K562 (cell line): ENCODE results near the gene SPATA25. TPM values are rescaled to one million over a fixed set of nuclear protein-coding genes. Genes with fewer than 3 reads are reported as not detected.

Experiments
- ATAC-seq: fragments of 200-7000 bp; cut with Tn5 transposase; 3 replicates; pipeline ENCODE4 v1.9.1; 2020; ENCODE audit warnings: moderate library complexity
- BruUV-seq: library from RNA; stranded (reverse); fragments of 400-500 nt; replicated peaks from 2 replicates; lab custom pipeline; 2021; lab: Mats Ljungman, UMichigan
- CTCF ChIA-PET: fragments of 300-600 bp; formaldehyde crosslinking; extraction: SDS; loops from one replicate; lab custom pipeline; 2021; ENCODE audit warnings: low intra/inter-chr PET ratio; lab: Yijun Ruan, JAX
- POLR2A ChIA-PET: fragments of 300-600, 350-650 bp; sonication (Branson Sonifier 250); formaldehyde crosslinking; extraction: SDS; loops from one replicate; lab custom pipeline; 2021; ENCODE audit warnings: antibody characterized with exemption, inconsistent platforms; lab: Yijun Ruan, JAX
- DNase-seq, 4 experiments: peaks; one replicate each; pipeline versions ENCODE4 v3.0.0 to v3.0.0-alpha.2; 2011 to 2018; ENCODE audit warnings: low spot score in 3 of 4, mixed read lengths in 3 of 4; ENCODE audit errors: extremely low read depth in 1 of 4
- FAIRE-seq: peaks from 2 replicates; lab custom pipeline; 2011; peaks lifted over from hg19 to GRCh38; lab: Jason Lieb, UNC
- H2AFZ ChIP-seq: 2 replicates; pipeline ENCODE4 v1.6.0; 2011; ENCODE audit warnings: low read depth, low read length, control low read depth, inconsistent platforms
- H3K27ac ChIP-seq: fragments of 200-600 bp; 3 replicates; pipeline ENCODE4 v1.8.0; 2011; ENCODE audit warnings: low read depth, mild to moderate bottlenecking, control low read depth, inconsistent platforms, low read length, moderate library complexity, mixed read lengths; ENCODE audit errors: extremely low read depth
- H3K27me3 ChIP-seq, 2 experiments: fragments of 300-600 bp in 1 of 2; 2 replicates in 1 of 2; 3 replicates in 1 of 2; pipeline versions ENCODE4 v1.6.0 to v1.8.0; 2011; ENCODE audit warnings: inconsistent platforms in 2 of 2, low read length in 2 of 2, mild to moderate bottlenecking in 1 of 2, mixed read lengths in 1 of 2, moderate library complexity in 1 of 2; ENCODE audit not compliant: control insufficient read depth in 2 of 2, insufficient read depth in 2 of 2
- H3K36me3 ChIP-seq: fragments of 300-600 bp; 3 replicates; pipeline ENCODE4 v1.8.0; 2011; ENCODE audit warnings: mild to moderate bottlenecking, low read length, inconsistent platforms; ENCODE audit not compliant: control insufficient read depth, insufficient read depth
- H3K4me1 ChIP-seq, 2 experiments: fragments of 200-600 bp in 1 of 2; replicated peaks in 1 of 2; 2 replicates in 1 of 2; 3 replicates in 1 of 2; pipeline versions ENCODE4 v1.5.1 to v1.8.0; 2011; ENCODE audit warnings: inconsistent platforms in 2 of 2, low read length in 2 of 2, mild to moderate bottlenecking in 1 of 2, mixed read lengths in 1 of 2, moderate library complexity in 1 of 2; ENCODE audit not compliant: control insufficient read depth in 2 of 2, insufficient read depth in 2 of 2
- H3K4me2 ChIP-seq: 2 replicates; pipeline ENCODE4 v1.6.1; 2011; ENCODE audit warnings: low read length, control low read depth, inconsistent platforms, mixed read lengths; ENCODE audit not compliant: insufficient read depth
- H3K4me3 ChIP-seq: fragments of 200-600 bp; sonication (generic), shearing (Covaris generic); 2 replicates; pipeline ENCODE4 v1.5.1; 2016; ENCODE audit warnings: control low read depth, inconsistent platforms
- H3K79me2 ChIP-seq: fragments of 200-600 bp; 3 replicates; pipeline ENCODE4 v1.8.0; 2011; ENCODE audit warnings: low read length, inconsistent platforms; ENCODE audit not compliant: control insufficient read depth, insufficient read depth
- H3K9ac ChIP-seq, 2 experiments: 2 replicates each; pipeline versions ENCODE4 v1.6.0 to v1.6.1; 2011; ENCODE audit warnings: low read depth in 2 of 2, low read length in 2 of 2, control low read depth in 1 of 2, inconsistent platforms in 1 of 2, mild to moderate bottlenecking in 1 of 2, mixed read lengths in 1 of 2; ENCODE audit not compliant: insufficient read depth in 1 of 2
- H3K9me1 ChIP-seq: one replicate; pipeline ENCODE4 v1.6.0; 2011; ENCODE audit warnings: inconsistent platforms, mild to moderate bottlenecking, low read length, moderate library complexity; ENCODE audit not compliant: control insufficient read depth, insufficient read depth
- H3K9me3 ChIP-seq: replicated peaks from 2 replicates; pipeline ENCODE4 v1.5.1; 2011; ENCODE audit warnings: low read depth, low read length, inconsistent platforms; ENCODE audit not compliant: control insufficient read depth, insufficient read depth
- H4K20me1 ChIP-seq: replicated peaks from 2 replicates; pipeline ENCODE4 v1.6.1; 2011; ENCODE audit warnings: low read length, inconsistent platforms, mixed read lengths; ENCODE audit not compliant: control insufficient read depth, insufficient read depth
- CAMTA2 ChIP-seq: fragments of 250-450 bp; sonication (Bioruptor Pico); conservative IDR thresholded peaks from 2 replicates; pipeline ENCODE4 v1.5.1; 2022
- CBFA2T3 ChIP-seq: fragments of 450-650 bp; IDR thresholded peaks from 2 replicates; pipeline ENCODE4 v1.6.1; 2017
- CTBP1 ChIP-seq: fragments of 450-650 bp; IDR thresholded peaks from 2 replicates; pipeline ENCODE4 v1.6.1; 2016; ENCODE audit warnings: borderline replicate concordance
- ETV1 ChIP-seq: fragments of 450-650 bp; conservative IDR thresholded peaks from 2 replicates; pipeline ENCODE4 v1.6.1; 2016; ENCODE audit warnings: missing genetic modification characterization, control low read depth, low read depth, missing compliant biosample characterization
- GABPA ChIP-seq: fragments of 200-800 bp; sonication (Bioruptor generic); conservative IDR thresholded peaks from 2 replicates; pipeline ENCODE4 v1.6.1; 2016; ENCODE audit warnings: low read depth, missing genetic modification characterization, missing compliant biosample characterization
- HEY1 ChIP-seq: fragments of 250-450 bp; sonication (Bioruptor Pico); IDR thresholded peaks from 2 replicates; pipeline ENCODE4 v1.5.0; 2020; ENCODE audit warnings: mild to moderate bottlenecking, moderate library complexity, borderline replicate concordance
- HNRNPH1 ChIP-seq: fragments of 200-400 bp; formaldehyde crosslinking; optimal IDR thresholded peaks from 2 replicates; pipeline ENCODE3; 2017; ENCODE audit warnings: low read depth, mild to moderate bottlenecking, low read length, moderate library complexity
- HNRNPUL1 ChIP-seq: fragments of 200-400 bp; formaldehyde crosslinking; IDR thresholded peaks from 2 replicates; pipeline ENCODE4 v1.6.1; 2017; ENCODE audit warnings: low read length
- IRF1 ChIP-seq: sonication (generic); formaldehyde crosslinking; IDR thresholded peaks from 2 replicates; pipeline ENCODE4 v1.8.0; 2022; ENCODE audit warnings: missing genetic modification reagents, mild to moderate bottlenecking, borderline replicate concordance
- MAFG ChIP-seq: fragments of 450-650 bp; conservative IDR thresholded peaks from 2 replicates; pipeline ENCODE4 v1.6.1; 2016; ENCODE audit warnings: missing genetic modification characterization, missing compliant biosample characterization
- MAZ ChIP-seq, 2 experiments: fragments of 450-650 bp in 1 of 2; sonication (generic) in 1 of 2; formaldehyde crosslinking; IDR thresholded peaks in 1 of 2; conservative IDR thresholded peaks in 1 of 2; 2 replicates each; pipeline versions ENCODE4 v1.4.0 to v1.5.0; 2020; ENCODE audit warnings: mild to moderate bottlenecking in 1 of 2, missing genetic modification reagents in 1 of 2
- MCM3 ChIP-seq: fragments of 450-650 bp; IDR thresholded peaks from 2 replicates; pipeline ENCODE4 v1.6.1; 2016
- PHF8 ChIP-seq: fragments of 200-600 bp; sonication (generic); IDR thresholded peaks from 2 replicates; pipeline ENCODE4 v1.6.1; 2012; ENCODE audit warnings: mixed run types, mild to moderate bottlenecking, inconsistent platforms, low read length, moderate library complexity, borderline replicate concordance
- RAD21 ChIP-seq, 2 experiments: fragments of 250-450 bp in 1 of 2; fragments of 450-650 bp in 1 of 2; sonication (Bioruptor Pico) in 1 of 2; formaldehyde crosslinking in 1 of 2; IDR thresholded peaks in 1 of 2; conservative IDR thresholded peaks in 1 of 2; 2 replicates each; pipeline versions ENCODE4 v1.4.0 to v1.8.0; 2020 to 2022; ENCODE audit warnings: mild to moderate bottlenecking in 2 of 2, moderate library complexity in 1 of 2
- SIRT6 ChIP-seq: IDR thresholded peaks from one replicate; pipeline ENCODE4 v1.6.1; 2012; ENCODE audit warnings: low read depth, mild to moderate bottlenecking, control low read depth, inconsistent platforms, low read length, moderate library complexity
- ZNF239 ChIP-seq: fragments of 250-450 bp; sonication (Bioruptor Pico); IDR thresholded peaks from 2 replicates; pipeline ENCODE4 v1.4.0; 2020; ENCODE audit warnings: mild to moderate bottlenecking
- ZNF274 ChIP-seq: IDR thresholded peaks from 2 replicates; pipeline ENCODE4 v1.6.1; 2011; ENCODE audit warnings: low read depth, mild to moderate bottlenecking, low read length, moderate library complexity, borderline replicate concordance
- ZNF354B ChIP-seq: fragments of 250-450 bp; sonication (Bioruptor Pico); IDR thresholded peaks from 2 replicates; pipeline ENCODE4 v1.4.0; 2020
- ZNF436 ChIP-seq: fragments of 250-450, 450-650 bp; sonication (Bioruptor Pico); formaldehyde crosslinking; IDR thresholded peaks from 2 replicates; pipeline ENCODE4 v1.7.0; 2020; ENCODE audit warnings: mild to moderate bottlenecking
- ZNF77 ChIP-seq: fragments of 250-450 bp; sonication (Bioruptor Pico); IDR thresholded peaks from 2 replicates; pipeline ENCODE4 v1.5.0; 2020
- ZNF830 ChIP-seq: fragments of 250-450 bp; sonication (Bioruptor Pico); IDR thresholded peaks from 2 replicates; pipeline ENCODE4 v1.5.0; 2021; ENCODE audit warnings: mild to moderate bottlenecking
- WGBS: fragments of 100-300 bp; shearing (Covaris generic); methylation state at CpG from one replicate; pipeline ENCODE4 v1.1.6; 2016; ENCODE audit warnings: low coverage, mixed read lengths; ENCODE audit not compliant: insufficient coverage; ENCODE audit errors: missing lambda C conversion rate; 5-methylcytosine and 5-hydroxymethylcytosine counted together
- in situ Hi-C: fragments of 300-500 bp; cut with MboI; formaldehyde crosslinking; loops from 4 replicates; pipeline ENCODE4 v1.15.0; 2018; ENCODE audit warnings: inconsistent platforms, mixed read lengths
- intact Hi-C: fragments of 100-400 bp; cut with micrococcal nuclease; formaldehyde crosslinking; loops from 2 replicates; pipeline ENCODE4 v1.14.2; 2022
- polyA plus RNA-seq, 8 experiments: library from polyadenylated mRNA; depleted of rRNA in 4 of 8; stranded (reverse) in 5 of 8; unstranded in 3 of 8; fragments of >200 nt; fragmentation: Nextera tagmentation in 2 of 8; fragmentation: Illumina TruSeq in 1 of 8; extraction: Ambion mirVana in 2 of 8; extraction: Trizol in 1 of 8; gene quantifications; 2 replicates each; pipeline versions ENCODE4 v1.2.1 to v1.2.3, GENCODE V29; 2011 to 2014; ENCODE audit warnings: inconsistent platforms in 1 of 8, missing spikeins in 1 of 8
- total RNA-seq, 7 experiments: library from RNA; depleted of rRNA in 6 of 7; stranded (reverse); fragments of >200 nt in 6 of 7; fragmentation: Illumina TruSeq in 2 of 7; extraction: Trizol in 2 of 7; gene quantifications; 2 replicates each; pipeline versions ENCODE4 v1.2.1 to v1.2.3, GENCODE V29; 2011 to 2021; ENCODE audit warnings: low replicate concordance in 1 of 7
- TF ChIP-seq, protein P1 (sequence below): sonication (generic); formaldehyde crosslinking; IDR thresholded peaks from 2 replicates; pipeline ENCODE4 v1.4.0; 2020; ENCODE audit warnings: mild to moderate bottlenecking, missing genetic modification reagents

Gene SPATA25
- total and polyA plus RNA-seq, 9 of the 15 experiments (the other 6 are each of a cell fraction or from before 2014, with no cell fraction given), result 0.21 to 0.95 (median 0.53) TPM; not detected in 3

DNA sequence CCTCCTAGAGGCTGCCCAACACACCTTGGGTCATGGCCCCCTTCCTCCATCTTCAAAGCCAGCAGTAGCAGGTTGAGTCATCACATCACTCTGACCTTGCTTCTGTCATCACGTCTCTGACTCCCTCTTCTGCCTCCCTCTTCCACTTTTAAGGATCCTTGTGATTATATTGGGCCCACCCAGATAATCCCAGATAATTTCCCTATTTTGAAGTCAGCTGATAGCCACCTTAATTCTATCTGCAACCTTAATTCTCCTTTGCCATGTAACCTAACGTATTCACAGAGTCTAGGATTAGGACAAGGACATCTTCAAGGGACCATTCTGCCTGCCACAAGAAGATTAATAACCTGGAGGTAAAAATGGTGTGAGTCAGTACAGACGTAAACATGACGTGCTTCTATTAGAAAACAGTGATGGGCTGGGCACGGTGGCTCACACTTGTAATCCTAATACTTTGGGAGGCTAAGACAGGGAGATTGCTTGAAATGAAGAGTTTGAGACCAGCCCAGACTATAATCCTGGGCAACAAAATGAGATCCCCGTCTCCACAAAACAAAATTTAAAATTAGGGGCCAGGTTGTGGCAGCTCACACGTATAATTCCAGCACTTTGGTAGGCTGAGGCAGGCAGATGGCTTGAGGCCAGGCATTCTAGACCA is 26.7 kb downstream of the SPATA25 start (continued):
- TF ChIP-seq CTBP1 (peak; percentile 42; the same call in 1 of the 2 replicates), ETV1 (no peak), HNRNPH1 (no peak), PHF8 (no peak)

GRCh38 chr20:45859916-45860315 is 27.5 kb downstream of the SPATA25 start:
- no peak for FAIRE-seq
- H3K4me1 ChIP-seq, result peaks cover 20 to 28% of the 10 kb centered on the region in 2 experiments
- TF ChIP-seq ZNF274 (no peak), RAD21 (CRISPR knock-in tag; conservative IDR thresholded peaks at IDR 0.05 in 1 of 2, IDR thresholded peaks at IDR 0.05 in 1 of 2) (no peak), SIRT6 (no peak), HEY1 (CRISPR knock-in tag) (no peak), ZNF830 (CRISPR knock-in tag) (no peak), MCM3 (no peak), ZNF354B (CRISPR knock-in tag) (no peak), IRF1 (CRISPR knock-in tag) (no peak), HNRNPUL1 (no peak), ZNF77 (CRISPR knock-in tag) (no peak), CBFA2T3 (no peak), GABPA (tag) (no peak), ZNF239 (no peak), MAFG (tag) (no peak), ZNF436 (CRISPR knock-in tag) (no peak), CAMTA2 (no peak), MAZ (CRISPR knock-in tag; conservative IDR thresholded peaks at IDR 0.05 in 1 of 2, IDR thresholded peaks at IDR 0.05 in 1 of 2) (no peak)
- TF ChIP-seq, protein P1, sequence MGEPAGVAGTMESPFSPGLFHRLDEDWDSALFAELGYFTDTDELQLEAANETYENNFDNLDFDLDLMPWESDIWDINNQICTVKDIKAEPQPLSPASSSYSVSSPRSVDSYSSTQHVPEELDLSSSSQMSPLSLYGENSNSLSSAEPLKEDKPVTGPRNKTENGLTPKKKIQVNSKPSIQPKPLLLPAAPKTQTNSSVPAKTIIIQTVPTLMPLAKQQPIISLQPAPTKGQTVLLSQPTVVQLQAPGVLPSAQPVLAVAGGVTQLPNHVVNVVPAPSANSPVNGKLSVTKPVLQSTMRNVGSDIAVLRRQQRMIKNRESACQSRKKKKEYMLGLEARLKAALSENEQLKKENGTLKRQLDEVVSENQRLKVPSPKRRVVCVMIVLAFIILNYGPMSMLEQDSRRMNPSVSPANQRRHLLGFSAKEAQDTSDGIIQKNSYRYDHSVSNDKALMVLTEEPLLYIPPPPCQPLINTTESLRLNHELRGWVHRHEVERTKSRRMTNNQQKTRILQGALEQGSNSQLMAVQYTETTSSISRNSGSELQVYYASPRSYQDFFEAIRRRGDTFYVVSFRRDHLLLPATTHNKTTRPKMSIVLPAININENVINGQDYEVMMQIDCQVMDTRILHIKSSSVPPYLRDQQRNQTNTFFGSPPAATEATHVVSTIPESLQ (CRISPR knock-in tag), result no peak

More at GRCh38 chr20:45859916-45860315, 27.5 kb downstream of the SPATA25 start:
- Histone ChIP-seq H3K36me3 (peaks cover under 1% of the 10 kb centered on the region; the same call in 1 of the 3 replicates), H3K79me2 (peaks cover 24% of the 10 kb centered on the region), H3K4me2 (no peak overlapping the region), H3K27me3 (no peaks in the 10 kb centered on the region), H3K9ac (no peak overlapping the region), H2AFZ (no peak overlapping the region), H3K27ac (no peak overlapping the region), H4K20me1 (no peaks in the 10 kb centered on the region), H3K9me1 (no peaks in the 10 kb centered on the region), H3K9me3 (no peaks in the 10 kb centered on the region), H3K4me3 (no peak overlapping the region)
- intact Hi-C loops (no loop called here), in situ Hi-C loops (no loop called here)
- ATAC-seq, result no peak
- POLR2A ChIA-PET, result no interaction called here
- BruUV-seq, result no TSS peak
- CTCF ChIA-PET, result no interaction called here
- no peak for DNase-seq
- WGBS, result 96% methylated on average over 5 of the region's 5 CpGs
